Ovary (tissue), 9 donors: ENCODE measurements around the gene CTBP2. TPM values are rescaled to one million over a fixed set of nuclear protein-coding genes. Genes with fewer than 3 reads are reported as not detected.

Source experiments
- DNase-seq, 5 donors: peaks; one replicate each; pipeline ENCODE4 v3.0.0-alpha.2; 2019 to 2020
- H3K27ac ChIP-seq, 2 donors: fragments of 200-600 bp; one replicate each; pipeline versions ENCODE4 v1.5.1 to v1.8.0; 2019 to 2022
- H3K27me3 ChIP-seq: fragments of 200-600 bp; one replicate; pipeline ENCODE4 v1.8.0; 2022
- H3K36me3 ChIP-seq: fragments of 200-600 bp; sonication (generic); one replicate; pipeline ENCODE4 v1.5.1; 2019
- H3K4me1 ChIP-seq: one replicate; pipeline ENCODE4 v1.8.1; 2013; ENCODE audit warnings: mild to moderate bottlenecking, moderate library complexity; ENCODE audit not compliant: insufficient read depth
- H3K4me3 ChIP-seq: fragments of 200-600 bp; sonication (generic); one replicate; pipeline ENCODE4 v1.5.1; 2017
- H3K9me3 ChIP-seq, 2 donors: fragments of 200-600 bp in 1 of 2; sonication (generic) in 1 of 2; one replicate each; pipeline versions ENCODE4 v1.5.1 to v1.8.1; 2013 to 2019; ENCODE audit warnings: mild to moderate bottlenecking in 1 of 2, moderate library complexity in 1 of 2
- EP300 ChIP-seq: sonication (generic); formaldehyde crosslinking; IDR thresholded peaks from one replicate; pipeline ENCODE4 v1.6.1; 2017; ENCODE audit warnings: antibody characterized with exemption
- POLR2A ChIP-seq: fragments of 450-650 bp; IDR thresholded peaks from one replicate; pipeline ENCODE4 v1.6.1; 2017; ENCODE audit warnings: antibody characterized with exemption, mild to moderate bottlenecking, moderate library complexity
- WGBS, 3 donors: extraction: QIAGEN DNeasy Blood & Tissue Kit in 1 of 3; methylation state at CpG; one replicate each; pipeline versions ENCODE4 v1.1.5 to v1.1.7; 2013 to 2017; 5-methylcytosine and 5-hydroxymethylcytosine counted together
- intact Hi-C, 4 donors: fragments of 100-400 bp; cut with DNase I; formaldehyde crosslinking; loops; one replicate each; pipeline versions ENCODE4 v1.11.0 to v1.15.1; 2022 to 2023
- polyA plus RNA-seq, 2 donors: library from polyadenylated mRNA; stranded (reverse); fragments of 200-250 nt in 1 of 2; fragments of 350-450 nt in 1 of 2; fragmentation: Illumina TruSeq in 1 of 2; extraction: RNeasy Lipid Tissue Mini Kit (QIAGEN cat#74804) in 1 of 2; gene quantifications; one replicate each; pipeline ENCODE4 v1.2.3, GENCODE V29; 2013 to 2014
- total RNA-seq, 7 donors: library from RNA; depleted of rRNA in 2 of 7; stranded (reverse); fragments of >200 nt in 2 of 7; fragmentation: NEBNext Ultra II Directional in 3 of 7; extraction: Animal tissue kit (Norgen Biotek cat#: 25700) in 3 of 7; gene quantifications; one replicate each; pipeline versions ENCODE4 v1.1.0 to v1.2.4, GENCODE V29; 2016 to 2023
- TF ChIP-seq, protein P1 (sequence below), 3 donors: fragments of 450-650 bp in 2 of 3; fragments of 200-600 bp in 1 of 3; IDR thresholded peaks; one replicate each; pipeline versions ENCODE4 v1.5.1 to v1.8.0; 2016 to 2022; ENCODE audit warnings: antibody characterized with exemption in 3 of 3, mild to moderate bottlenecking in 1 of 3
- donor health status: DM: no; HTN: no; CAD: no; lungs with moderate emphysema.
- donor health status: DM: no; HTN: no; CAD: no.
- donor health status: Bipolar disorder and iron deficiency.
- donor health status: DM: yes; HTN: yes; CAD: no.
- donor health status: DM: no; HTN: no; CAD: no.
- donor health status: DM: yes; HTN: yes; CAD: no.

Gene CTBP2
- total and polyA plus RNA-seq, 9 donors = 25.3 to 107 (median 69.5) TPM

DNA sequence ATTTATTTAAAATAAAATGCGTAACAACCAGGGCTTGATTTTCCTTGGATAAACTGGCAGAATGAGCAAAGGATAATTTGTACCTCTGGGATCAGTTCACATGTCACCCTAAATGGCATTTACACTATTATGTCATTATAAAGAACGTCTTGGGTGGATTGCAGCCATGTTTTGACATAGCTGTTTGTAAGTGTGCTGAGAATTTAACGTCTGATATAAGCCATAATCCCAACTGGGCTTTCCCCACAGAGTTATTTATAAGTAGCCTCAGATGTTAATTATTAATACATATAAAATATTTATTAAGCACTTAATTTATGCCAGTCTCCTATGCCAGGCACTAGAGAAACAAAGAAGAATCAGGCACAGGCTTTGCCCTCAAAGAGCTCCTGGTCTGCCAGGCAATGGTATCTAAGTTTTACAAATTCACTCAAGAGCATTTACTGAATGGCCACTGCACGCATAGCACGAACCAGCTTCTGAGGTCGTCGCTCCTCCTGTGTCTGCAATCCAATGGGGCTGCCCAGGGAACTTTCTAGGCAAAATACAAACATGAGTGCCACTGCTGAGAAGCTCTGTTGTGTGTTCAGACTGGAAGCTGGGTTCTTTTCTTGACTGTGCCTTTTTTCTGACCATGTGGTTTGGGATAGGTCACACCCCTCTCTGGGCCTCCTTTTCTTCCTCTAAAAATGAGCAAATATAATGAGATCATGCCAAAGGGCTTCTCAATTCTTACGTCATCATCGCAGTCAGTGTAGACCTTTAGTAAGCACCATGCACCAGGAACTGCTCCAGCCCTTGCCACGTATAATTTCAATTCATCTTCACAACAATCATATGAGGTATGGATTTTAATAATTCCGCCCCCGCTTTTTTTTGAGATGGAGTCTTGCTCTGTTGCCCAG, 11.3 kb upstream of the CTBP2 start:
- 71 to 75% (median 74%) methylated on average over 12 of the region's 12 CpGs for WGBS, 3 donors
- TF ChIP-seq, protein P1, sequence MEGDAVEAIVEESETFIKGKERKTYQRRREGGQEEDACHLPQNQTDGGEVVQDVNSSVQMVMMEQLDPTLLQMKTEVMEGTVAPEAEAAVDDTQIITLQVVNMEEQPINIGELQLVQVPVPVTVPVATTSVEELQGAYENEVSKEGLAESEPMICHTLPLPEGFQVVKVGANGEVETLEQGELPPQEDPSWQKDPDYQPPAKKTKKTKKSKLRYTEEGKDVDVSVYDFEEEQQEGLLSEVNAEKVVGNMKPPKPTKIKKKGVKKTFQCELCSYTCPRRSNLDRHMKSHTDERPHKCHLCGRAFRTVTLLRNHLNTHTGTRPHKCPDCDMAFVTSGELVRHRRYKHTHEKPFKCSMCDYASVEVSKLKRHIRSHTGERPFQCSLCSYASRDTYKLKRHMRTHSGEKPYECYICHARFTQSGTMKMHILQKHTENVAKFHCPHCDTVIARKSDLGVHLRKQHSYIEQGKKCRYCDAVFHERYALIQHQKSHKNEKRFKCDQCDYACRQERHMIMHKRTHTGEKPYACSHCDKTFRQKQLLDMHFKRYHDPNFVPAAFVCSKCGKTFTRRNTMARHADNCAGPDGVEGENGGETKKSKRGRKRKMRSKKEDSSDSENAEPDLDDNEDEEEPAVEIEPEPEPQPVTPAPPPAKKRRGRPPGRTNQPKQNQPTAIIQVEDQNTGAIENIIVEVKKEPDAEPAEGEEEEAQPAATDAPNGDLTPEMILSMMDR (IDR thresholded peaks at IDR 0.05) = no peak
- TF ChIP-seq EP300 (no peak), POLR2A (no peak)
- no peak for DNase-seq
- Histone ChIP-seq H3K9me3 (no peaks in the 10 kb centered on the region), H3K27ac (no peak overlapping the region), H3K27me3 (no peaks in the 10 kb centered on the region), H3K36me3 (no peaks in the 10 kb centered on the region), H3K4me1 (no peaks in the 10 kb centered on the region), H3K4me3 (no peak overlapping the region)
- intact Hi-C loops = no loop called here

DNA sequence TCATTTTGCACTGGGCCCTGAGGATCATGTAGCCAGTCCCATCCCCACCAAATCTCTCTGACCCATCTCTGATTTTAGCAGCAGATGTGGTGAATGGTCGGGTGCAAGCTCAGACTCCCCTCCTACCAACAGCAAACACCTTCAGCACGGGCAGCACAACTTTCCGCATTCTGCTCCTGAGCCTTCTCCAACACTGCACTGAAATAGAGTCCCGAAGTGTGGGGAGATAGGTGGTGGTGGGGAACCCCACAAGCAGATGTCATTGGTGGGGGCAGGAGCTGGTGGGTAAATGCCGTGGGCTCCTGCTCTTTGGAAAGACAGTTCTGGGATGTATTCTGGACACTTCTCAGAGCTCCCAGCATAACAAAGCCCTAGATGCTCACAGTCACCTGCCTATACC, 9.6 kb upstream of the CTBP2 start:
- no peaks in the 10 kb centered on the region for H3K27me3 ChIP-seq
- 78 to 87% (median 80%) methylated on average over 5 of the region's 5 CpGs for WGBS, 3 donors
- DNase-seq = peak in 1 of 5 donors; percentile 2
- no peaks in the 10 kb centered on the region for H3K4me1 ChIP-seq
- H3K9me3 ChIP-seq = no peaks in the 10 kb centered on the region
- TF ChIP-seq EP300 (no peak), POLR2A (no peak)
- TF ChIP-seq, protein P1 (IDR thresholded peaks at IDR 0.05) = no peak
- intact Hi-C loops = no loop called here
- H3K36me3 ChIP-seq = no peaks in the 10 kb centered on the region
- H3K4me3 ChIP-seq = no peak overlapping the region
- H3K27ac ChIP-seq = no peak overlapping the region

DNA sequence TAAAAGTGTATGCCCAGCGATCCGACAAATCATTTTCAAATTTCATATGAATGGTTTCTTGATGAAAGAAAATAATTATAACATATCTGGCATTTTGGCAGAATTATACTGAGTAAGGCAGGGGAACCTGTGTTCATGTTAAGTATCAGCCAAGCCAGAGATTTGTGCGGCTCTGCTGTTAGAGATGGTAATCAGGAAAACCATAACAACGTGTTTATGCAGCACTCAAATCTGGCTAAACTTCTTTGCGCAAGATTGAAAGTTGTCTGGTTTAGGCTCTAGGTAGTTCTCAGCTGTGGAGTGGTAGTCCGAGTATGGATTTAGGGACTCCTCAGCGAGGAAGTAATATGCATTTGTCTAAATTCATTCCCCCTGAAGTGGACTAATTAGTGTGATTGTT, 8.9 kb upstream of the CTBP2 start:
- Histone ChIP-seq H3K36me3 (no peaks in the 10 kb centered on the region), H3K4me1 (no peaks in the 10 kb centered on the region), H3K9me3 (no peaks in the 10 kb centered on the region), H3K4me3 (no peak overlapping the region), H3K27ac (no peak overlapping the region), H3K27me3 (no peaks in the 10 kb centered on the region)
- intact Hi-C loops = no loop called here
- 79 to 88% (median 84%) methylated on average over 7 of the region's 7 CpGs for WGBS, 3 donors
- TF ChIP-seq POLR2A (no peak), EP300 (no peak)
- TF ChIP-seq, protein P1 (IDR thresholded peaks at IDR 0.05) = no peak
- no peak for DNase-seq

GRCh38 chr10:125166658-125167057, 6.3 kb upstream of the CTBP2 start:
- TF ChIP-seq EP300 = no peak
- Histone ChIP-seq H3K36me3 (no peaks in the 10 kb centered on the region), H3K4me3 (no peak overlapping the region), H3K9me3 (no peaks in the 10 kb centered on the region), H3K27ac (no peak overlapping the region), H3K27me3 (no peaks in the 10 kb centered on the region), H3K4me1 (no peaks in the 10 kb centered on the region)
- intact Hi-C loops = no loop called here
- WGBS, 3 donors = 94 to 96% (median 96%) methylated on average over 12 of the region's 12 CpGs
- peak in 1 of 5 donors; percentile 2 for DNase-seq
